ENCODE measurements around the gene DMAC2. TPM values are rescaled to one million over a fixed set of nuclear protein-coding genes. Genes with fewer than 3 reads are reported as not detected.

The DMAC2 gene
- total and polyA plus RNA-seq, 8 donors = 8.2 to 50.9 (median 41.7) TPM

- intact Hi-C loops (cut with DNase I; ENCODE audit: low total_unique reads) = loop anchor here (5.0 kb wide), 1 partner anchor 122 kb away; no protein-coding TSS in a partner anchor
- TF ChIP-seq POLR2AphosphoS5 (IDR thresholded peaks at IDR 0.05) (no peak), POLR2A (IDR thresholded peaks at IDR 0.05) (no peak), EP300 (IDR thresholded peaks at IDR 0.05) (no peak), CTCF (IDR thresholded peaks at IDR 0.05) (no peak)
- Histone ChIP-seq H3K4me1 (peaks cover 0 to 10% (median 10%) of the 10 kb centered on the region in 4 donors), H3K27ac (no peak overlapping the region), H3K4me3 (no peak overlapping the region), H3K9me3 (no peaks in the 10 kb centered on the region), H3K27me3 (peaks cover 0 to 59% (median 4%) of the 10 kb centered on the region in 3 donors), H3K36me3 (no peaks in the 10 kb centered on the region)
- 52 to 72% (median 58%) methylated on average over 4 to 5 of the region's 5 CpGs for WGBS, 5 donors
- no peak for DNase-seq
These were observed 5.9 kb upstream of the DMAC2 start for GRCh38 chr19:41445575-41445974.

- H3K9me3 ChIP-seq = no peaks in the 10 kb centered on the region
These were observed 4.2 kb upstream of the DMAC2 start for GRCh38 chr19:41443813-41444455.

GRCh38 chr19:41442473-41443355 is 3.0 kb upstream of the DMAC2 start, which contains the start of gene ERICH4:
Gene ERICH4, plus strand, starts transcription at chr19:41443156. Its CDS starts 14 bp downstream, at chr19:41443170.
- 60 to 65% (median 60%) methylated on average over 7 of the region's 7 CpGs for WGBS, 5 donors
- H3K27ac ChIP-seq = no peak within 1 kb of the TSS
- H3K27me3 ChIP-seq = peaks cover 0 to 53% (median 4%) of the 10 kb centered on the region in 3 donors
- TF ChIP-seq EP300 (IDR thresholded peaks at IDR 0.05) (no peak), POLR2AphosphoS5 (IDR thresholded peaks at IDR 0.05) (no peak), POLR2A (IDR thresholded peaks at IDR 0.05) (no peak), CTCF (IDR thresholded peaks at IDR 0.05) (no peak)
- H3K9me3 ChIP-seq = no peaks in the 10 kb centered on the region
- peaks cover 5 to 6% (median 5%) of the 10 kb centered on the region in 4 donors for H3K36me3 ChIP-seq
- no peak within 1 kb of the TSS for H3K4me3 ChIP-seq
- H3K4me1 ChIP-seq = peaks cover 0 to 20% (median 17%) of the 10 kb centered on the region in 4 donors
- peak in 1 of 2 donors; percentile 41 for DNase-seq
- intact Hi-C loops (cut with DNase I; ENCODE audit: low total_unique reads) = no loop called here

More at GRCh38 chr19:41443813-41444455, 4.2 kb upstream of the DMAC2 start:
- DNase-seq = no peak
- intact Hi-C loops (cut with DNase I; ENCODE audit: low total_unique reads) = no loop called here
- Histone ChIP-seq H3K4me1 (peaks cover 0 to 14% (median 9%) of the 10 kb centered on the region in 4 donors), H3K36me3 (no peaks in the 10 kb centered on the region), H3K27ac (no peak overlapping the region), H3K27me3 (peaks cover 0 to 59% (median 4%) of the 10 kb centered on the region in 3 donors), H3K4me3 (no peak overlapping the region)
- WGBS, 5 donors = 51 to 72% (median 63%) methylated on average over 6 of the region's 6 CpGs
- no peak for TF ChIP-seq CTCF (IDR thresholded peaks at IDR 0.05)
- no peak for TF ChIP-seq POLR2AphosphoS5 (IDR thresholded peaks at IDR 0.05)
- no peak for TF ChIP-seq POLR2A (IDR thresholded peaks at IDR 0.05)
- no peak for TF ChIP-seq EP300 (IDR thresholded peaks at IDR 0.05)

- H3K4me3 ChIP-seq = no peak overlapping the region
- H3K9me3 ChIP-seq = no peaks in the 10 kb centered on the region
- H3K27ac ChIP-seq = no peak overlapping the region
- intact Hi-C loops (cut with DNase I; ENCODE audit: low total_unique reads) = no loop called here
- H3K27me3 ChIP-seq = peaks cover 0 to 42% (median 4%) of the 10 kb centered on the region in 3 donors
- no peak for DNase-seq
- no peak for TF ChIP-seq POLR2AphosphoS5 (IDR thresholded peaks at IDR 0.05)
- TF ChIP-seq POLR2A (IDR thresholded peaks at IDR 0.05) = no peak
- TF ChIP-seq EP300 (IDR thresholded peaks at IDR 0.05) = no peak
- TF ChIP-seq CTCF (IDR thresholded peaks at IDR 0.05) = no peak
- 68 to 78% (median 75%) methylated on average over 14 to 15 of the region's 15 CpGs for WGBS, 5 donors
- H3K36me3 ChIP-seq = peaks cover 10 to 18% (median 18%) of the 10 kb centered on the region in 4 donors
- H3K4me1 ChIP-seq = peaks cover 0 to 20% (median 17%) of the 10 kb centered on the region in 4 donors
These were observed 1.7 kb upstream of the DMAC2 start for GRCh38 chr19:41441321-41441945.
